GM23338 (cell line): ENCODE measurements around the gene POMT2. TPM values are rescaled to one million over a fixed set of nuclear protein-coding genes. Genes with fewer than 3 reads are reported as not detected.

Experiments used
- ATAC-seq: fragments of 200-7000 bp; cut with Tn5 transposase; 3 replicates; pipeline ENCODE4 v1.9.1; 2020
- DNase-seq: peaks from one replicate; pipeline ENCODE4 v3.0.0-alpha.2; 2015; ENCODE audit warnings: low spot score
- H2AFZ ChIP-seq: fragments of 200-600 bp; sonication (generic); 2 replicates; pipeline ENCODE4 v1.8.0; 2016; ENCODE audit warnings: antibody characterized with exemption, mild to moderate bottlenecking, moderate library complexity
- H3F3A ChIP-seq: fragments of 200-600 bp; sonication (generic); replicated peaks from 2 replicates; pipeline ENCODE4 v1.8.0; 2017; ENCODE audit warnings: antibody characterized with exemption, mixed run types, low read depth
- H3K27ac ChIP-seq: fragments of 200-600 bp; sonication (generic); 2 replicates; pipeline ENCODE4 v1.6.1; 2016; ENCODE audit warnings: low read depth
- H3K27me3 ChIP-seq: fragments of 200-600 bp; sonication (generic); 2 replicates; pipeline ENCODE4 v1.8.0; 2016; ENCODE audit warnings: mild to moderate bottlenecking, mixed run types, moderate library complexity; ENCODE audit not compliant: insufficient read depth
- H3K36me3 ChIP-seq: fragments of 200-600 bp; sonication (generic); 2 replicates; pipeline ENCODE4 v1.8.0; 2016; ENCODE audit warnings: mild to moderate bottlenecking; ENCODE audit not compliant: insufficient read depth
- H3K4me1 ChIP-seq: fragments of 200-600 bp; sonication (generic); 2 replicates; pipeline ENCODE4 v1.8.0; 2016; ENCODE audit warnings: mild to moderate bottlenecking, moderate library complexity; ENCODE audit not compliant: insufficient read depth
- H3K4me2 ChIP-seq: fragments of 200-600 bp; sonication (generic); 2 replicates; pipeline ENCODE4 v1.7.1; 2017; ENCODE audit warnings: mixed run types
- H3K4me3 ChIP-seq: fragments of 200-600 bp; sonication (generic); 2 replicates; pipeline ENCODE4 v1.6.1; 2016; ENCODE audit warnings: mixed run types
- H3K79me2 ChIP-seq: fragments of 200-600 bp; sonication (generic); replicated peaks from 2 replicates; pipeline ENCODE4 v1.8.0; 2017; ENCODE audit warnings: mild to moderate bottlenecking; ENCODE audit not compliant: insufficient read depth
- H3K9me2 ChIP-seq: fragments of 200-600 bp; sonication (generic); 2 replicates; pipeline ENCODE4 v1.8.0; 2017; ENCODE audit not compliant: insufficient read depth
- H4K20me1 ChIP-seq: fragments of 200-600 bp; sonication (generic); replicated peaks from 2 replicates; pipeline ENCODE4 v1.8.0; 2017; ENCODE audit warnings: mild to moderate bottlenecking; ENCODE audit not compliant: insufficient read depth
- H3K27ac Mint-ChIP-seq: 2 replicates; pipeline ENCODE4 v1.8.0; 2020; ENCODE audit warnings: inconsistent platforms, mild to moderate bottlenecking, moderate library complexity, mixed read lengths
- H3K27me3 Mint-ChIP-seq: 3 replicates; pipeline ENCODE4 v1.8.0; 2022; ENCODE audit warnings: low read depth, mild to moderate bottlenecking, moderate library complexity, mixed read lengths, inconsistent platforms; ENCODE audit not compliant: insufficient read depth, poor library complexity
- H3K36me3 Mint-ChIP-seq: 3 replicates; pipeline ENCODE4 v1.8.0; 2021; ENCODE audit warnings: low read depth, mild to moderate bottlenecking, inconsistent platforms, moderate library complexity, mixed read lengths
- H3K4me1 Mint-ChIP-seq: 3 replicates; pipeline ENCODE4 v1.8.0; 2020; ENCODE audit warnings: mild to moderate bottlenecking, inconsistent platforms, mixed read lengths
- H3K4me3 Mint-ChIP-seq: 3 replicates; pipeline ENCODE4 v1.8.0; 2021; ENCODE audit warnings: moderate library complexity, mild to moderate bottlenecking, inconsistent platforms, mixed read lengths
- H3K9me3 Mint-ChIP-seq: 3 replicates; pipeline ENCODE4 v1.8.0; 2020; ENCODE audit warnings: moderate library complexity, mild to moderate bottlenecking, inconsistent platforms, mixed read lengths
- CREB1 ChIP-seq: fragments of 250-450 bp; sonication (Bioruptor Pico); IDR thresholded peaks from 2 replicates; pipeline ENCODE4 v1.5.0; 2020; ENCODE audit warnings: low read depth, mild to moderate bottlenecking, moderate library complexity
- ETS1 ChIP-seq: IDR thresholded peaks from 2 replicates; pipeline ENCODE4 v1.6.1; 2016; ENCODE audit warnings: antibody characterized with exemption
- EZH2 ChIP-seq: fragments of 200-600 bp; sonication (generic); IDR thresholded peaks from one replicate; pipeline ENCODE4 v1.8.0; 2017; ENCODE audit warnings: antibody characterized with exemption, mild to moderate bottlenecking, low read depth; ENCODE audit not compliant: unreplicated experiment
- EZH2phosphoT487 ChIP-seq: fragments of 200-600 bp; sonication (generic); IDR thresholded peaks from one replicate; pipeline ENCODE4 v1.8.1; 2018; ENCODE audit warnings: antibody characterized with exemption; ENCODE audit not compliant: unreplicated experiment
- NANOG ChIP-seq: IDR thresholded peaks from 2 replicates; pipeline ENCODE4 v1.6.1; 2016; ENCODE audit warnings: antibody characterized with exemption, borderline replicate concordance
- STAT1 ChIP-seq: IDR thresholded peaks from one replicate; pipeline ENCODE4 v1.6.1; 2016; ENCODE audit warnings: antibody characterized with exemption; ENCODE audit not compliant: unreplicated experiment
- ZNF331 ChIP-seq: fragments of 250-450 bp; sonication (Bioruptor Pico); IDR thresholded peaks from 2 replicates; pipeline ENCODE4 v1.5.0; 2020; ENCODE audit warnings: low read depth, mild to moderate bottlenecking, moderate library complexity
- polyA plus RNA-seq: library from polyadenylated mRNA; unstranded; fragments of >200 nt; fragmentation: Nextera tagmentation; extraction: Ambion mirVana; gene quantifications from 2 replicates; pipeline ENCODE4 v1.2.1, GENCODE V29; 2016
- total RNA-seq: library from RNA; depleted of rRNA; stranded (reverse); fragments of >200 nt; shearing (Covaris generic); gene quantifications from 2 replicates; pipeline ENCODE4 v1.2.3, GENCODE V29; 2014
- TF ChIP-seq, protein P1 (sequence below), 2 experiments: fragments of 200-600 bp in 1 of 2; sonication (generic) in 1 of 2; conservative IDR thresholded peaks; 2 replicates each; pipeline versions ENCODE4 v1.5.1 to v1.6.1; 2016 to 2017; ENCODE audit warnings: antibody characterized with exemption in 2 of 2, low read depth in 2 of 2, mild to moderate bottlenecking in 2 of 2, moderate library complexity in 1 of 2
- TF ChIP-seq, protein P2 (sequence below): IDR thresholded peaks from one replicate; pipeline ENCODE4 v1.6.1; 2018; ENCODE audit warnings: antibody characterized with exemption; ENCODE audit not compliant: unreplicated experiment
- TF ChIP-seq, protein P3 (sequence below): fragments of 250-450 bp; sonication (Bioruptor Pico); IDR thresholded peaks from 2 replicates; pipeline ENCODE4 v1.5.0; 2020; ENCODE audit warnings: mild to moderate bottlenecking, moderate library complexity

POMT2 gene
- total and polyA plus RNA-seq, 2 experiments from 2014 or later, result 24.3 to 29.9 TPM

- TF ChIP-seq, protein P1, sequence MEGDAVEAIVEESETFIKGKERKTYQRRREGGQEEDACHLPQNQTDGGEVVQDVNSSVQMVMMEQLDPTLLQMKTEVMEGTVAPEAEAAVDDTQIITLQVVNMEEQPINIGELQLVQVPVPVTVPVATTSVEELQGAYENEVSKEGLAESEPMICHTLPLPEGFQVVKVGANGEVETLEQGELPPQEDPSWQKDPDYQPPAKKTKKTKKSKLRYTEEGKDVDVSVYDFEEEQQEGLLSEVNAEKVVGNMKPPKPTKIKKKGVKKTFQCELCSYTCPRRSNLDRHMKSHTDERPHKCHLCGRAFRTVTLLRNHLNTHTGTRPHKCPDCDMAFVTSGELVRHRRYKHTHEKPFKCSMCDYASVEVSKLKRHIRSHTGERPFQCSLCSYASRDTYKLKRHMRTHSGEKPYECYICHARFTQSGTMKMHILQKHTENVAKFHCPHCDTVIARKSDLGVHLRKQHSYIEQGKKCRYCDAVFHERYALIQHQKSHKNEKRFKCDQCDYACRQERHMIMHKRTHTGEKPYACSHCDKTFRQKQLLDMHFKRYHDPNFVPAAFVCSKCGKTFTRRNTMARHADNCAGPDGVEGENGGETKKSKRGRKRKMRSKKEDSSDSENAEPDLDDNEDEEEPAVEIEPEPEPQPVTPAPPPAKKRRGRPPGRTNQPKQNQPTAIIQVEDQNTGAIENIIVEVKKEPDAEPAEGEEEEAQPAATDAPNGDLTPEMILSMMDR (conservative IDR thresholded peaks at IDR 0.05; ENCODE audit: low read depth in 2 of 2), result no peak
Measured at GRCh38 chr14:77310026-77310425, 10.7 kb downstream of the POMT2 start (continued).

DNA sequence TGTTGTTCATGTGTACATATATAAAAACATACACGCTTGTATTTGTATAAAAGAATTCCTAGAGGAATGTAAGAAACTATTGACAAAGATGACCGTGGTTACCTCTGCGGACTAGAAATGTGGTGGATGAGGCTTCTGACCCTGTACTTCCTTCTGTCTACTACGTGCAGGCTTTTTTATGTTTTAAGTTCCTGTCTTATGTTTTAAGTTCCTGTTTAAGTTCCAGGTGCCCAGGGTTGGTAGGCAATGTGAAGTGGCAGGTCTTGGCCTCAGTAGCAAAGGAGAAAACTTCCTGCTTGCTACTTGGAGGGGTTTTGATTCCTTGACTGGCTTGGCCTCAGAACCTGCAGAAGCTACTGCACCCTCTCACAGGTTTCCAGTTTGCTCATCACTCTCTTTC is 11.6 kb downstream of the POMT2 start:
- DNase-seq, result no peak
- H3K27me3 ChIP-seq, result no peaks in the 10 kb centered on the region
- H3K27ac Mint-ChIP-seq, result no peak overlapping the region
- no peaks in the 10 kb centered on the region; the same call in 2 of the 3 replicates for H3K36me3 Mint-ChIP-seq
- 0 out of 2 replicates have a peak, but pooled peaks cover 4% of the 10 kb centered on the region for H3F3A ChIP-seq
- ATAC-seq, result no peak
- H3K36me3 ChIP-seq, result no peaks in the 10 kb centered on the region; the same call in 1 of the 2 replicates
- H3K4me3 ChIP-seq, result no peak overlapping the region
- no peak overlapping the region for H3K4me3 Mint-ChIP-seq
- no peak overlapping the region for H2AFZ ChIP-seq
- peaks cover 19% of the 10 kb centered on the region for H3K4me1 Mint-ChIP-seq
- H3K9me3 Mint-ChIP-seq, result no peaks in the 10 kb centered on the region
- no peak overlapping the region for H3K27ac ChIP-seq
- peaks cover 2% of the 10 kb centered on the region for H3K27me3 Mint-ChIP-seq
- peaks cover 16% of the 10 kb centered on the region for H3K4me1 ChIP-seq
- peaks cover 23% of the 10 kb centered on the region for H3K79me2 ChIP-seq
- no peaks in the 10 kb centered on the region for H3K9me2 ChIP-seq
- H4K20me1 ChIP-seq, result no peaks in the 10 kb centered on the region
- no peak overlapping the region for H3K4me2 ChIP-seq
- TF ChIP-seq EZH2phosphoT487, result no peak
- TF ChIP-seq STAT1, result no peak
- TF ChIP-seq, protein P2, sequence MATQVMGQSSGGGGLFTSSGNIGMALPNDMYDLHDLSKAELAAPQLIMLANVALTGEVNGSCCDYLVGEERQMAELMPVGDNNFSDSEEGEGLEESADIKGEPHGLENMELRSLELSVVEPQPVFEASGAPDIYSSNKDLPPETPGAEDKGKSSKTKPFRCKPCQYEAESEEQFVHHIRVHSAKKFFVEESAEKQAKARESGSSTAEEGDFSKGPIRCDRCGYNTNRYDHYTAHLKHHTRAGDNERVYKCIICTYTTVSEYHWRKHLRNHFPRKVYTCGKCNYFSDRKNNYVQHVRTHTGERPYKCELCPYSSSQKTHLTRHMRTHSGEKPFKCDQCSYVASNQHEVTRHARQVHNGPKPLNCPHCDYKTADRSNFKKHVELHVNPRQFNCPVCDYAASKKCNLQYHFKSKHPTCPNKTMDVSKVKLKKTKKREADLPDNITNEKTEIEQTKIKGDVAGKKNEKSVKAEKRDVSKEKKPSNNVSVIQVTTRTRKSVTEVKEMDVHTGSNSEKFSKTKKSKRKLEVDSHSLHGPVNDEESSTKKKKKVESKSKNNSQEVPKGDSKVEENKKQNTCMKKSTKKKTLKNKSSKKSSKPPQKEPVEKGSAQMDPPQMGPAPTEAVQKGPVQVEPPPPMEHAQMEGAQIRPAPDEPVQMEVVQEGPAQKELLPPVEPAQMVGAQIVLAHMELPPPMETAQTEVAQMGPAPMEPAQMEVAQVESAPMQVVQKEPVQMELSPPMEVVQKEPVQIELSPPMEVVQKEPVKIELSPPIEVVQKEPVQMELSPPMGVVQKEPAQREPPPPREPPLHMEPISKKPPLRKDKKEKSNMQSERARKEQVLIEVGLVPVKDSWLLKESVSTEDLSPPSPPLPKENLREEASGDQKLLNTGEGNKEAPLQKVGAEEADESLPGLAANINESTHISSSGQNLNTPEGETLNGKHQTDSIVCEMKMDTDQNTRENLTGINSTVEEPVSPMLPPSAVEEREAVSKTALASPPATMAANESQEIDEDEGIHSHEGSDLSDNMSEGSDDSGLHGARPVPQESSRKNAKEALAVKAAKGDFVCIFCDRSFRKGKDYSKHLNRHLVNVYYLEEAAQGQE, result no peak
- TF ChIP-seq CREB1 (CRISPR knock-in tag), result no peak
- TF ChIP-seq EZH2, result no peak
- no peak for TF ChIP-seq NANOG
- TF ChIP-seq, protein P3, sequence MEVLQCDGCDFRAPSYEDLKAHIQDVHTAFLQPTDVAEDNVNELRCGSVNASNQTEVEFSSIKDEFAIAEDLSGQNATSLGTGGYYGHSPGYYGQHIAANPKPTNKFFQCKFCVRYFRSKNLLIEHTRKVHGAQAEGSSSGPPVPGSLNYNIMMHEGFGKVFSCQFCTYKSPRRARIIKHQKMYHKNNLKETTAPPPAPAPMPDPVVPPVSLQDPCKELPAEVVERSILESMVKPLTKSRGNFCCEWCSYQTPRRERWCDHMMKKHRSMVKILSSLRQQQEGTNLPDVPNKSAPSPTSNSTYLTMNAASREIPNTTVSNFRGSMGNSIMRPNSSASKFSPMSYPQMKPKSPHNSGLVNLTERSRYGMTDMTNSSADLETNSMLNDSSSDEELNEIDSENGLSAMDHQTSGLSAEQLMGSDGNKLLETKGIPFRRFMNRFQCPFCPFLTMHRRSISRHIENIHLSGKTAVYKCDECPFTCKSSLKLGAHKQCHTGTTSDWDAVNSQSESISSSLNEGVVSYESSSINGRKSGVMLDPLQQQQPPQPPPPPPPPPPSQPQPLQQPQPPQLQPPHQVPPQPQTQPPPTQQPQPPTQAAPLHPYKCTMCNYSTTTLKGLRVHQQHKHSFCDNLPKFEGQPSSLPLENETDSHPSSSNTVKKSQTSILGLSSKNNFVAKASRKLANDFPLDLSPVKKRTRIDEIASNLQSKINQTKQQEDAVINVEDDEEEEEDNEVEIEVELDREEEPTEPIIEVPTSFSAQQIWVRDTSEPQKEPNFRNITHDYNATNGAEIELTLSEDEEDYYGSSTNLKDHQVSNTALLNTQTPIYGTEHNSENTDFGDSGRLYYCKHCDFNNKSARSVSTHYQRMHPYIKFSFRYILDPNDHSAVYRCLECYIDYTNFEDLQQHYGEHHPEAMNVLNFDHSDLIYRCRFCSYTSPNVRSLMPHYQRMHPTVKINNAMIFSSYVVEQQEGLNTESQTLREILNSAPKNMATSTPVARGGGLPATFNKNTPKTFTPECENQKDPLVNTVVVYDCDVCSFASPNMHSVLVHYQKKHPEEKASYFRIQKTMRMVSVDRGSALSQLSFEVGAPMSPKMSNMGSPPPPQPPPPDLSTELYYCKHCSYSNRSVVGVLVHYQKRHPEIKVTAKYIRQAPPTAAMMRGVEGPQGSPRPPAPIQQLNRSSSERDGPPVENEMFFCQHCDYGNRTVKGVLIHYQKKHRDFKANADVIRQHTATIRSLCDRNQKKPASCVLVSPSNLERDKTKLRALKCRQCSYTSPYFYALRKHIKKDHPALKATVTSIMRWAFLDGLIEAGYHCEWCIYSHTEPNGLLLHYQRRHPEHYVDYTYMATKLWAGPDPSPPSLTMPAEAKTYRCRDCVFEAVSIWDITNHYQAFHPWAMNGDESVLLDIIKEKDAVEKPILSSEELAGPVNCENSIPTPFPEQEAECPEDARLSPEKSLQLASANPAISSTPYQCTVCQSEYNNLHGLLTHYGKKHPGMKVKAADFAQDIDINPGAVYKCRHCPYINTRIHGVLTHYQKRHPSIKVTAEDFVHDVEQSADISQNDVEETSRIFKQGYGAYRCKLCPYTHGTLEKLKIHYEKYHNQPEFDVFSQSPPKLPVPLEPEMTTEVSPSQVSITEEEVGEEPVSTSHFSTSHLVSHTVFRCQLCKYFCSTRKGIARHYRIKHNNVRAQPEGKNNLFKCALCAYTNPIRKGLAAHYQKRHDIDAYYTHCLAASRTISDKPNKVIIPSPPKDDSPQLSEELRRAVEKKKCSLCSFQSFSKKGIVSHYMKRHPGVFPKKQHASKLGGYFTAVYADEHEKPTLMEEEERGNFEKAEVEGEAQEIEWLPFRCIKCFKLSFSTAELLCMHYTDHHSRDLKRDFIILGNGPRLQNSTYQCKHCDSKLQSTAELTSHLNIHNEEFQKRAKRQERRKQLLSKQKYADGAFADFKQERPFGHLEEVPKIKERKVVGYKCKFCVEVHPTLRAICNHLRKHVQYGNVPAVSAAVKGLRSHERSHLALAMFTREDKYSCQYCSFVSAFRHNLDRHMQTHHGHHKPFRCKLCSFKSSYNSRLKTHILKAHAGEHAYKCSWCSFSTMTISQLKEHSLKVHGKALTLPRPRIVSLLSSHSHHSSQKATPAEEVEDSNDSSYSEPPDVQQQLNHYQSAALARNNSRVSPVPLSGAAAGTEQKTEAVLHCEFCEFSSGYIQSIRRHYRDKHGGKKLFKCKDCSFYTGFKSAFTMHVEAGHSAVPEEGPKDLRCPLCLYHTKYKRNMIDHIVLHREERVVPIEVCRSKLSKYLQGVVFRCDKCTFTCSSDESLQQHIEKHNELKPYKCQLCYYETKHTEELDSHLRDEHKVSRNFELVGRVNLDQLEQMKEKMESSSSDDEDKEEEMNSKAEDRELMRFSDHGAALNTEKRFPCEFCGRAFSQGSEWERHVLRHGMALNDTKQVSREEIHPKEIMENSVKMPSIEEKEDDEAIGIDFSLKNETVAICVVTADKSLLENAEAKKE (CRISPR knock-in tag), result no peak
- no peak for TF ChIP-seq ETS1
- no peak for TF ChIP-seq ZNF331
- TF ChIP-seq, protein P1 (conservative IDR thresholded peaks at IDR 0.05; ENCODE audit: low read depth in 2 of 2), result no peak
